GM12878 (cell line): ENCODE data around the gene APEX1.

Experiments used
- CBX3 ChIP-seq: fragments of 200-600 bp; sonication (generic); IDR thresholded peaks from 2 replicates; pipeline ENCODE4 v1.6.1; 2016; ENCODE audit warnings: low read depth, borderline replicate concordance
- CHD1 ChIP-seq: IDR thresholded peaks from 2 replicates; pipeline ENCODE4 v1.6.1; 2012; ENCODE audit warnings: low read depth, low read length, improper control_type of control experiment
- CTCF ChIP-seq, 3 experiments: IDR thresholded peaks in 2 of 3; conservative IDR thresholded peaks in 1 of 3; 2 replicates each; pipeline ENCODE4 v1.5.1; 2011; ENCODE audit warnings: low read depth in 3 of 3, low read length in 3 of 3, mild to moderate bottlenecking in 3 of 3, control low read depth in 2 of 3, moderate library complexity in 2 of 3, inconsistent platforms in 1 of 3, mixed read lengths in 1 of 3; ENCODE audit not compliant: control insufficient read depth in 2 of 3, insufficient read depth in 1 of 3; ENCODE audit errors: extremely low read depth in 1 of 3
- E2F8 ChIP-seq: fragments of 450-650 bp; IDR thresholded peaks from 2 replicates; pipeline ENCODE4 v1.6.1; 2018; ENCODE audit warnings: mild to moderate bottlenecking, low read depth, moderate library complexity; ENCODE audit not compliant: partially characterized antibody
- EZH2 ChIP-seq: IDR thresholded peaks from 2 replicates; pipeline ENCODE4 v1.6.1; 2012; ENCODE audit warnings: low read depth, mild to moderate bottlenecking, control low read depth, inconsistent platforms, low read length, borderline replicate concordance; ENCODE audit not compliant: control insufficient read depth
- GABPA ChIP-seq: IDR thresholded peaks from 2 replicates; pipeline ENCODE4 v1.6.1; 2014; ENCODE audit warnings: antibody characterized with exemption, low read depth, mild to moderate bottlenecking, inconsistent platforms
- HDGF ChIP-seq: fragments of 450-650 bp; IDR thresholded peaks from 2 replicates; pipeline ENCODE4 v1.6.1; 2016; ENCODE audit warnings: antibody characterized with exemption
- KDM1A ChIP-seq: fragments of 200-600 bp; sonication (generic); IDR thresholded peaks from 2 replicates; pipeline ENCODE4 v1.6.1; 2016; ENCODE audit warnings: borderline replicate concordance
- PML ChIP-seq: IDR thresholded peaks from 2 replicates; pipeline ENCODE4 v1.6.1; 2012; ENCODE audit warnings: low read length, inconsistent platforms
- POLR2AphosphoS5 ChIP-seq: IDR thresholded peaks from 2 replicates; pipeline ENCODE4 v1.6.1; 2011; ENCODE audit warnings: mild to moderate bottlenecking, low read length, inconsistent platforms
- REST ChIP-seq: IDR thresholded peaks from 2 replicates; pipeline ENCODE4 v1.6.1; 2012; ENCODE audit warnings: mild to moderate bottlenecking, low read depth, low read length
- SMARCA5 ChIP-seq: fragments of 450-650 bp; IDR thresholded peaks from 2 replicates; pipeline ENCODE4 v1.6.1; 2017; ENCODE audit warnings: mild to moderate bottlenecking
- ZBTB11 ChIP-seq: fragments of 450-650 bp; formaldehyde crosslinking; IDR thresholded peaks from 2 replicates; pipeline ENCODE4 v1.5.0; 2022; ENCODE audit warnings: mild to moderate bottlenecking, missing genetic modification characterization
- ZNF274 ChIP-seq: IDR thresholded peaks from one replicate; pipeline ENCODE4 v1.8.0; 2011; ENCODE audit not compliant: insufficient read length, insufficient read depth

- TF ChIP-seq REST (no peak), POLR2AphosphoS5 (no peak), KDM1A (no peak), GABPA (no peak), CTCF (IDR thresholded peaks at IDR 0.05 in 2 of 3, conservative IDR thresholded peaks at IDR 0.05 in 1 of 3; ENCODE audit: control insufficient read depth in 2 of 3, extremely low read depth in 1 of 3, insufficient read depth in 1 of 3, low read depth in 3 of 3, low read length in 3 of 3) (no peak), PML (no peak), HDGF (no peak), ZNF274 (no peak), SMARCA5 (no peak), CHD1 (no peak), ZBTB11 (CRISPR knock-in tag) (no peak), EZH2 (no peak), CBX3 (no peak), E2F8 (no peak)
Measured at GRCh38 chr14:20428010-20428365, 27.0 kb upstream of the APEX1 start.
